Stimulated activated CD8-positive, alpha-beta memory T cell treated with anti-CD3 and anti-CD28 coated beads, Interleukin-7, amount 100 ng/mL, for 4 hours (primary cell): Measurements from ENCODE around the gene CEACAM18.
A peak's percentile ranks its signal among the peaks of the same experiment; 100 is the strongest.
"Not testable (repeated sequence)": the region's sequence is repeated elsewhere in the genome, so short reads cannot be mapped to it uniquely, and the experiment has no call there.

Experiments used
- DNase-seq, 2 donors: peaks; one replicate each; pipeline ENCODE4 v3.0.0-alpha.2; 2020; ENCODE audit warnings: low read depth in 2 of 2

Gene CEACAM18

GRCh38 chr19:51478381-51479234 is at the start of gene CEACAM18:
CEACAM18 (plus strand) TSS chr19:51478539.
- DNase-seq: no peak

DNA sequence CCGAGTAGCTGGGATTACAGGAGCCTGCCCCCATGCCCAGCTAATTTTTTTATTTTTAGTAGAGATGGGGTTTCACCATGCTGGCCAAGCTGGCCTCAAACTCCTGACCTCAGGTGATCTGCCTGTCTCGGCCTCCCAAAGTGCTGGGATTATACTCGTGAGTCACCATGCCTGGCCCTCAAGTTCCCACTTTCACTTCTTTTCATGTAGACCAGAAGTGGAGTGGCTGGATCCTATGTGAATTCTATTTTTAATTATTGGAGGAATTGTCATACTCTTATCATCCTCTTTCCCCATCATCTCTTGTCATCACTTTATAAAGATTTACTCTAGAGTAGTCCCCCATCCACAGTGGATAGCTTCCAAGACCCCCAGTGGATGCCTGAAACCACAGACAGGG is 48.1 kb upstream of the CEACAM18 start:
- no peak for DNase-seq

DNA sequence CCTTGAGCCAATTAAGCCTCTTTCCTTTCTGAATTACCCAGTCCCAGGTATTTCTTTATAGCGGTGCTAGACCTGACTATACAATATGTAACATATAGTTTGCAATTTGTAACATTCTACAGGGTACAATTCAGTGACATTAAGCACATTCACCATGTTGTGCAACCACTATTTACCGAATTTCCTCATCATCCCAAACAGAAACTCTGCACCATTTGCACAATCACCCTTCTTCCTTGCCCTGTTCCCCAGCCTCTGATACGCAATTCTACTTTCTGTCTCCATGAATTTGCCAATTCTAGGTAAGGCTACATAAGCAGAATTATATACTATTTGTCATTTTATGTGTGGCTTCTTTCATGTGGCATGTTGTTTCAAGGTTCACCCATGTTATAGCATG is 47.2 kb upstream of the CEACAM18 start:
- no peak for DNase-seq

DNA sequence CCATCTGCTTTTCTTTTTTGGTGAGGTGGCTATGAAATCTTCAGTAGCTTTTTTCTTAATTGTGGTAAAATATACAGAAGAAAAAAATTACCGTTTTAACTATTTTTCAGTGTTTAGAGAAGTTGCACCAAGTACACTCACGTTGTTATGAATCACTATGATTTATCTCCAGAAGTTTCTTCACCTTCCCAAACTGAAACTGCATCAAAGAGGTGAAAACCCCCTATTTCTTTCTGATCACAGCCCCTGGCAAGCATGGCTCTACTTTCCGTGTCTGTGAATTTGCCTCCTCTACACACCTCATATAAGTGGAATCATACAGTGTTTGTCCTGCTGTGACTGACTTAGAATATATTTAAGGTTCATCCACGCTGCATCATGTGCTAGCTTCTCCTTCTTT is 45.3 kb upstream of the CEACAM18 start:
- no peak for DNase-seq

- DNase-seq: no peak
Measured at GRCh38 chr19:51434456-51434855, 43.9 kb upstream of the CEACAM18 start.

DNA sequence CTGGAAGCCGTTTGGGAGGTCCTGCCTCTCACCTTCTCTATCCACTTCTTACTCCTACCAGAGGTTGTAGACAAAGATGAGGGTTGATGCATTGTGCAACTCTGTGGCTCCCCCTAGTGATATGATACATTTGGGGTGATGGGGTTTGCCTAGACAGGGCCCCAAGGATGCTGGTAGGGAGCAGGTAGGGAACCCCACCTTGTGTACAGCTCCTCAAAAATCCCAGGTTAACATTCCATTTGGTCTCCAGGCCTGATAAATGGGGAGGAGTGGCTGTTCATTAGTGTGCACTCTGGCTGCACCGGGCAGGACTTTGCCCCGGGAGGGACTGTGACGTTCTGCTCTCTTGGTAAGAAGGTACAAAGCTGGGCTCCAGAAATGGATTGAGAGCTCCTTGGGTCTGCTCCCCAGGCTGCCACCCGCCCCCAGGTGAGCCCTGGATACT is 39.3 kb upstream of the CEACAM18 start:
- DNase-seq: peak in 1 of 2 donors; percentile 19

DNA sequence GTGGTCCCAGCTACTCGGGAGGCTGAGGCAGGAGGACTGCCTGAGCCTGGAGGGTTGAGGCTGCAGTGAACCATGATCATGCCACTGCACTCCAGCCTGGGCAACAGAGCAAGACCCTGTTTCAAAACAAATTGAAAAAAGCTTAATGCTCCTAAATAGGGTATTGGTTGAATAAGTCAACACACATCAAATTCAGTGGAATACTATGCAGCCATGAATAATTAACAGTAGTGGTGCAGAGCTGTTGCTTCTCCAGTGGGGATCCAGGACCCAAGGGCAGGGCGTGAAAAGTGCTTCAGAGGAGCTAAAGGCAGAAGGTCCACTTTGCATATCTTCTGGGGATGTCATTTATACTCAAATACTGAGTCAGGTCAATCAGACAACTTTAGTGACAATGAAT is 38.3 kb upstream of the CEACAM18 start:
- no peak for DNase-seq

DNA sequence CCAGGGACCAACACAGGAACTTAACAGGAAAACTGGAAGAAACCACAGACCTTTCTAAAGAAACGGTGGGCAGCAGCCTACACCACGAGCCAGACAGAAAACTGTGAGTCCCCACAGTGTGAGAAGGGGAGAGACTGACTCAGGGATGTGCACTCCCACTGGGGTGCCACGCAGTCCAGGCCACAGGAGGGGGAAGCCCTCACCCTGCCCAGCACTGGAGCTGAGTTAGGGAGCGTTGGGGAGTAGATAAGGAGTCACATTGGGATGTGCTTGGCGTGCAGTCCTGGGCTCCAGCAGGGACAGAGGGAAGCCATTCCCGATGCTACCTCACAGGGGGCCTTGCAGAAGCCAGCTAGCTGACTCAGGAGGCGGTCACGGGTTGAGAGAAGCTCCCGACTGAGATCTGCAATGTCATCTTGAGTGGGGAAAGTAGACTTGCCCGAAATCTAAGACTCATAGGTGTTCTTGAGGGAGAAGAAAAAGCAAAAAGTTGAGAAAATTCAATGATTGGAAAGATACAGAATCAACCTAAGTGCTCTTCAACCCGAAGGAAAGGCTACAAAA is 37.4 kb upstream of the CEACAM18 start:
- DNase-seq: peak; percentile 60 to 65

GRCh38 chr19:51441410-51442390 is 36.6 kb upstream of the CEACAM18 start:
- peak; percentile 84 to 93 for DNase-seq

GRCh38 chr19:51447510-51447909 is 30.8 kb upstream of the CEACAM18 start:
- DNase-seq: not testable (repeated sequence)

- DNase-seq: no peak
Measured at GRCh38 chr19:51448011-51448410, 30.3 kb upstream of the CEACAM18 start.

- peak; percentile 33 to 62 for DNase-seq
Measured at GRCh38 chr19:51448411-51449016, 29.8 kb upstream of the CEACAM18 start.

DNA sequence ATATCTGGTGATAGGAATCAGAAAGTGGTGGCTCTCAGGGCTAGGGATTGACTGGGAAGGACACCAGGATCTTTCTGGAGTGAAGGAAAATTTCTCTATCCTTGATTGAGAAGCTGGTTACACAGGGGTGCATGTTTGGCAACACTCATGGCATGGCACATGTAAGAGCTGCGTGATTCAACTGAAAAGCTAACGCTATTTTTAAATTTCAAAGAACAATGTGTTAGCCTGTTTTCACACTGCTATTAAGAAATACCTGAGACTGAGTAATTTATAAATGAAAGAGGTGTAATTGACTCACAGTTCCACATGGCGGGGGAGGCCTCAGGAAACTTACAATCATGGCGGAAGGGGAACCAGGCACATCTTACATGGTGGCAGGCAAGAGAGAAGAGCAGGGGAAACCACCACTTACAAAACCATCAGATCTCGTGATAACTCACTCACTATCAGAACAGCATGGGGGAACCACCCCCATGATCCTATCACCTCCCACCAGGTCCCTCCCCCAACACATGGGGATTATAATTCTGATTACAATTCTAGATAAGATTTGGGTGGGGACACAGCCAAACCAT is 27.5 kb upstream of the CEACAM18 start:
- peak; percentile 27 to 65 for DNase-seq

DNA sequence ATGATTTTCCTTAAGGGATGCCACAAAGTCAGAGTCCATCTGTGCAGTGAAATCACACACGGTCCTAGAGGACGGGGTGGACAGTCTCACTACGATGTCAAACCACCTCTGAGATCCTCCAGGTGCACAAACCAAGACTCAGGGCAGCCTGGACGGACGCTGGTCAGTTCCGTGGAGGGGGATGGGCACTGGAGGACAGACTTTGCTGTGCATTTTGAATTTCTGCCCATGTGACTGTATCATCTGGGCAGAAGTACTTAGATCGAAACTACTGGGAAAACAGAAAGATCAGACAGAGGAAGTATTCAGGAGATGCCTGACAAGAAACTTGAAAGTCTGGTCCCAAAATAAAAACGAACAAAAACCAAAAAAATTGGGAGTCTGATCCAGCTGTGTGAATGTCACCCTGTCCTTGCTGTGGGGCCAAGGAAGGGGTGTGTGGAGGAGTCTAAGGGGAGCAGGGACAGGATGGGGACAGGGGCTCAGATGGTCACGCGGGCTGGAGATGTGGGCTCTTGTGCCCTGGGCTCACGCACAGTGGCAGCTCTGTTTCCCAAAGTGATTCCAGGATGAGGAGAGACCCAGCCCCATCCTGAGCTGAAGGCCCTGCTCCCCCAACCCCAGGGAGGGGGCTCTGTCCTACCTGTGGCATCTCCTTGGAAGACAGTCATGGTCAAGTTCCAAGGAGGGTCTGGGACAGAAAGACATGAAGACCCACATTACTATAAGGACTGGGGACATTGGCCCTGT is 21.6 kb upstream of the CEACAM18 start:
- no peak for DNase-seq

GRCh38 chr19:51457351-51458013 is 20.9 kb upstream of the CEACAM18 start:
- no peak for DNase-seq

DNA sequence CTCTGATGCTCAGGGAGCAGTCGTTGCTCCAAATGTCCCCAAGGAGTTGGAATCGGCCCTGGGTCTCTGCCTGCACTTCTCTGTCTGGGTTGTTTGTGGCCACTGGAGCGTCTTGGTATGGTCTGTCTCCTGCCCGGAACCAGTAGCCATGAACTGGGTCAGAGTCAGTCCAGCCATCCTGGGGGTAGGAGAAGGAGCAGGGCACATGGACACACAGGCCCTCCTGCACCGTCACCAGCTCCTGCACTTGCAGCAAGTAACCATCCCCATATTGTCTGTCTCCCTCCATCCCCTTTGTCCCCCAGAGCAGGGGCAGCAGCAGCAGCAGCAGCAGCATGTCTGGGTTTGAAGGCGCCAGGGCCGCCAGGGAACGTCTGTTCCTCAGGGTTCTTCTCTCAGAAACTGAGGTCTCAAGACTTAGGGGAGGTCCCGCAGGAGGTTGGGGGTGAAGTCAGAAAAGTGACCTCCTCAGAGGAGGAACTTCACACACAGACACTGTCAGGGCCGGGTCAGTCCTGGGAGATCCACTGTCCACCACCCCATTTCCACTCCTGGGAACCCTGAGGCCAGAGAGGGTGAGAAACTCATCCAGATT is 20.2 kb upstream of the CEACAM18 start, which contains the start of gene SIGLEC8:
SIGLEC8 (minus strand) TSS at position 404 of the 595 bp plus-strand sequence; CDS start at position 337, 67 bp downstream.
- no peak for DNase-seq

- DNase-seq: no peak
Measured at GRCh38 chr19:51458899-51459505, 19.3 kb upstream of the CEACAM18 start.

- DNase-seq: no peak
Measured at GRCh38 chr19:51460164-51460992, 18.0 kb upstream of the CEACAM18 start.
